Activated naive CD4-positive, alpha-beta T cell treated with anti-CD3 and anti-CD28 coated beads, Interleukin-2, amount 50 U/mL, for 72 hours (primary cell): ENCODE measurements around the gene LTK. TPM values are rescaled to one million over a fixed set of nuclear protein-coding genes. Genes with fewer than 3 reads are reported as not detected.

ENCODE experiments used
- ATAC-seq, 2 donors: fragments of 150-1000 bp; cut with Tn5 transposase; 2 replicates each; pipeline ENCODE4 v1.10.0; 2021; ENCODE audit warnings: mild to moderate bottlenecking in 2 of 2, moderate library complexity in 2 of 2
- DNase-seq, 2 donors: peaks; one replicate each; pipeline ENCODE4 v3.0.0; 2021 to 2022; ENCODE audit warnings: low spot score in 2 of 2
- H3K27ac Mint-ChIP-seq, 2 donors: one replicate each; pipeline ENCODE4 v1.8.0; 2022; ENCODE audit warnings: mild to moderate bottlenecking in 2 of 2, mixed read lengths in 2 of 2
- H3K36me3 Mint-ChIP-seq, 2 donors: one replicate each; pipeline ENCODE4 v1.8.0; 2022; ENCODE audit warnings: mixed read lengths in 2 of 2
- H3K9me3 Mint-ChIP-seq, 2 donors: one replicate each; pipeline ENCODE4 v1.8.0; 2022; ENCODE audit warnings: mixed read lengths in 2 of 2
- total RNA-seq, 2 donors: library from RNA; stranded (reverse); gene quantifications; one replicate each; pipeline ENCODE4 v1.2.3, GENCODE V29; 2022

LTK gene
- under 1 TPM; 0.20 to 0.51 TPM for total RNA-seq

- H3K36me3 Mint-ChIP-seq = peaks cover 5 to 8% of the 10 kb centered on the region in 2 donors
- H3K27ac Mint-ChIP-seq = no peak within 1 kb of the TSS
- no peaks in the 10 kb centered on the region for H3K9me3 Mint-ChIP-seq
- peak; percentile 23 to 44 for ATAC-seq
- DNase-seq = no peak
These were observed at the start of gene LTK for GRCh38 chr15:41513506-41514227. Gene LTK (minus strand): TSS chr15:41513827. CDS start chr15:41513709, 118 bp downstream.

DNA sequence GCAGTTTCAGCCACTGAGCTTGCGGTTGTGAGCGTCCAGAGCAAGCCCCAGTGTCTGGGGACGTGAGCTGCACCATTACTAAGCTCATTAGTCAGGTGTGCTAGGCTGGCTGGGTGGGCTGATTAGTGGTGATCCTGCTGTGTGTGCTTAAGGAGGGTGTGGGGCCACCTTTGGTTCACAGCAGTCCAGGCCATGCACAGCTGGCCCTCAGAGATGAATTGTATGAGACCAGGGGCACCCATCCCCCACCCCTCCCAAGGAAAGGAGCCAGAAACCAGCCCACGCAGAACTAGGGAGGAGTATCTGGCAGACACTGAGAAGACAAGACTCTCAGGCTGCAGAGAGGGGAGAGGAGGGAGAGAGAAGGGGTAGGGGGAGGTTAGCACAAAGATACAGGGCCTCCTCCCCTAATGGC is 49.2 kb upstream of the LTK start:
- no peak for ATAC-seq

DNA sequence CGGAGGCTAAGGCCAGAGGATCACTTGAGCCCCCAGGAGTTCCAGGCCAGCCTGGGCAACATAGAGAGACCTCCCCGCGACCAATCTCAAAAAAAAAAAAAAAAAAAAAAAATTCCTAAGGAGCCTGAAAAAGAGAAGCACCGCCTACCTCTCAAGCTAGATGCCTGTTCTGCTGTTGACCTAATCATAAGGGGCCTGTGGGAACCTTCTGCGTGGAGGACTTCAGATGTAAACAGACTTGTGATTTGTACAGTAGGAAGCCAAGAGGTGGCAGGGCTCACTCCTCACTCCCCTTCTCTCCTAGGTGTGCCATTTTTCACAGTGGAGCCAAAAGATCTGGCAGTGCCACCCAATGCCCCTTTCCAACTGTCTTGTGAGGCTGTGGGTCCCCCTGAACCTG is 48.6 kb upstream of the LTK start:
- no peak overlapping the region for H3K27ac Mint-ChIP-seq
- H3K36me3 Mint-ChIP-seq = no peaks in the 10 kb centered on the region
- ATAC-seq = no peak
- H3K9me3 Mint-ChIP-seq = no peaks in the 10 kb centered on the region
- DNase-seq = no peak

More for the DNA sequence above, 49.2 kb upstream of the LTK start:
- no peak for DNase-seq
- H3K9me3 Mint-ChIP-seq = no peaks in the 10 kb centered on the region
- H3K36me3 Mint-ChIP-seq = no peaks in the 10 kb centered on the region
- no peak overlapping the region for H3K27ac Mint-ChIP-seq

GRCh38 chr15:41561777-41562145 is 48.1 kb upstream of the LTK start:
- H3K9me3 Mint-ChIP-seq = no peaks in the 10 kb centered on the region
- DNase-seq = no peak
- H3K36me3 Mint-ChIP-seq = no peaks in the 10 kb centered on the region
- ATAC-seq = no peak
- H3K27ac Mint-ChIP-seq = no peak overlapping the region

DNA sequence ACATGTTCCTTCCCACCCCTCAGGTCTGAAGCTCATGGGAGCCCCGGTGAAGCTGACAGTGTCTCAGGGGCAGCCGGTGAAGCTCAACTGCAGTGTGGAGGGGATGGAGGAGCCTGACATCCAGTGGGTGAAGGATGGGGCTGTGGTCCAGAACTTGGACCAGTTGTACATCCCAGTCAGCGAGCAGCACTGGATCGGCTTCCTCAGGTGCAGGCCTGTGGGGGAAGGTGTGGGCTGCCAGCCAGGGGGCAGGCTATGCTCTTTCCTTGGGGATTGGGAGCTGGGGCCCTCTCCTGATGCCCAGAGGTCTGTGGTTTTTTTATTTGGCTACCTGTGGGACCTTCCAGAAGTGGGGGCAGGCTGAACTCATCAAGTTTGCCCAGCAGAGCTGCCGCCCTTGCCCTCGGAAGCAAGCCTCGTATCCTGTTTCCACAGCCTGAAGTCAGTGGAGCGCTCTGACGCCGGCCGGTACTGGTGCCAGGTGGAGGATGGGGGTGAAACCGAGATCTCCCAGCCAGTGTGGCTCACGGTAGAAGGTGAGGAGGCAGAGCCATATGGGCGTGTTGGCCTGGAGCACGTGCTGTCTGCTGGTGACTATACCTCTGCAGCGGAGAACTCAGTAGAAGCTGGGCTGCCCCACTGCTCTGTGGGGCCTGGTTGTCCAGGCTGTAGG is 47.6 kb upstream of the LTK start:
- ATAC-seq = no peak
- H3K27ac Mint-ChIP-seq = no peak overlapping the region
- no peaks in the 10 kb centered on the region for H3K9me3 Mint-ChIP-seq
- no peaks in the 10 kb centered on the region for H3K36me3 Mint-ChIP-seq
- DNase-seq = no peak

DNA sequence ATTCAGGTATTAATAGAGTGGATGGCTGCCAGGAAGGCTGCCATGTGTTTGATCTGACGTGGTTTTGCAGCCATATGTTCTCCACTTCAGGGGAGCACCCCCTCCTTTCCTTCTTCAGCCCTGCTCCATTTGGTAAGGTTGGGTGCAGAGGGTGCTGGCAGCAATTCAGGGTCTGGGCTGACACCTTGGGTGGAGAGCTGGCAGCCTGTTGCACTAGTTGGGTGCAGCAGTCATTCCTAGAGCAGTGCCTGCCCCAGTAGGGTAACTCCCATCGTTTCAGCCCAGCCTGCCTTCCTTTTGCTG is 46.9 kb upstream of the LTK start:
- DNase-seq (no peak), ATAC-seq (no peak)
- Mint-ChIP-seq H3K36me3 (no peaks in the 10 kb centered on the region), H3K27ac (no peak overlapping the region), H3K9me3 (no peaks in the 10 kb centered on the region)

GRCh38 chr15:41559239-41559782 is 45.7 kb upstream of the LTK start:
- H3K9me3 Mint-ChIP-seq = no peaks in the 10 kb centered on the region
- ATAC-seq (no peak), DNase-seq (no peak)
- peak overlapping the region in 1 of 2 donors; percentile 38 for H3K27ac Mint-ChIP-seq
- no peaks in the 10 kb centered on the region for H3K36me3 Mint-ChIP-seq

- Mint-ChIP-seq H3K9me3 (no peaks in the 10 kb centered on the region), H3K27ac (peak within 1 kb of the TSS; percentile 38 to 58), H3K36me3 (no peaks in the 10 kb centered on the region)
- ATAC-seq (peak; percentile 78 to 87), DNase-seq (peak; percentile 74 to 82)
These were observed 45.0 kb upstream of the LTK start, which contains the start of gene TYRO3 for GRCh38 chr15:41558400-41559238. Gene TYRO3 (plus strand): TSS chr15:41559212. CDS start chr15:41559258, 46 bp downstream.

DNA sequence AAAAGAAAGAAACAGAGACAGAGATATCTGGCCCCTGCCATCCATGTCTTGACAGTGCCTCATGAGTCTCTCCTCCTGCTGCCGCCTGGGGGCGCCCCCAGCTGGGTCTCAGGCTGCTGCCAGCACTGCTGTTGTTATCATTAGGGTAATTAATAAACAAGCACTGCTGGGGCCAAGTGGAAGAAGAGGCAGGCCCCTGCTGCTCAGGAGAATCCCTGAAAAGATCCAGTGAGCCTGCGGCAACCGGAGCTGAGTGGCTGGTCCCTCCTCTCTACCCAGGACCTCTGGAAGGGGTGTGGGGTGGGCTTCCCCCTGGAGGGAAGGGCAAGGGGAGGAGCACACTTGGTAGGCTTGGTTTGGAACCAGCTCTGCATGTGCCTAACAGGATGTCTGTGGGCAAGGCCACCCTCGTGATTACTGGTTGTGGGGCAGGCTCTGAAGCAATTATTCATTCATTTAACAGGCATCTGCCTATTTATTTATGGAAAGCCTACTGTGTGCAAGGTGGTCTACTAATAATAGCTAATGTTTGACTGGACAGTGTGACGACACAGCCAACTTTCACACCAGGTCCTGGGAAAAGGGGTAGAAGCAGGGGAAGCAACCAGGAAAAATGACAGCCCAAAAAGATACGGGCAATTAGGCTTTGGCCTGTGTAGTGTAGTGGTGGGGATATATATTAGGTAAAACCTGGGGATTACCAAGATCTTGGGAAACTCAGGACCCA is 44.2 kb upstream of the LTK start:
- Mint-ChIP-seq H3K27ac (peak overlapping the region; percentile 14 to 58), H3K9me3 (no peaks in the 10 kb centered on the region), H3K36me3 (no peaks in the 10 kb centered on the region)
- ATAC-seq (peak; percentile 28 to 83), DNase-seq (peak; percentile 61 to 71)

- no peaks in the 10 kb centered on the region for H3K9me3 Mint-ChIP-seq
- ATAC-seq (no peak), DNase-seq (no peak)
- no peaks in the 10 kb centered on the region for H3K36me3 Mint-ChIP-seq
- no peak overlapping the region for H3K27ac Mint-ChIP-seq
These were observed 43.0 kb upstream of the LTK start for GRCh38 chr15:41556677-41557076.

DNA sequence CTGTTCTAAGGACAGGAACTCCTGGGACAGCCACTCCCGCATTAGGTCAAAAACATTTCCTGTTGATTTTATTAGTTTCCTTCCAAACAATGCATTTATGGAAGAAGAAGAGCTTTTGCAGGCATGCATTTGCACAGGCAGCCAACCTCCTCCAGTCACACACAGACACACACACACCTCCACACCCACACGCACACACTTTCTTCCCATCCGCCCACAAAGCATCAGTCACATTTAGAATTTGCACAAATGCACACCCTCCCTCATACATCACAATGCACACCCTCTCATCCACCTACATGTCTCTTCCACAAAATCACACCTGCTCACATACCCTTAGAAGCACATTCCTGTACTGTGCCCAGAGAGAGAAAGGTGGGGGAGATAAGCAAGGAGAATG is 41.3 kb upstream of the LTK start:
- no peaks in the 10 kb centered on the region for H3K36me3 Mint-ChIP-seq

GRCh38 chr15:41554343-41554742 is 40.7 kb upstream of the LTK start:
- DNase-seq (no peak), ATAC-seq (no peak)
- Mint-ChIP-seq H3K27ac (no peak overlapping the region), H3K36me3 (no peaks in the 10 kb centered on the region), H3K9me3 (no peaks in the 10 kb centered on the region)

More for the DNA sequence above, 41.3 kb upstream of the LTK start:
- Mint-ChIP-seq H3K9me3 (no peaks in the 10 kb centered on the region), H3K27ac (no peak overlapping the region)
- DNase-seq (no peak), ATAC-seq (no peak)

- DNase-seq = no peak
- Mint-ChIP-seq H3K9me3 (no peaks in the 10 kb centered on the region), H3K36me3 (no peaks in the 10 kb centered on the region), H3K27ac (no peak overlapping the region)
- ATAC-seq = no peak
These were observed 40.1 kb upstream of the LTK start for GRCh38 chr15:41553731-41554130.

GRCh38 chr15:41550066-41550775 is 36.6 kb upstream of the LTK start:
- no peaks in the 10 kb centered on the region for H3K36me3 Mint-ChIP-seq
- H3K27ac Mint-ChIP-seq = no peak overlapping the region
- no peaks in the 10 kb centered on the region for H3K9me3 Mint-ChIP-seq
- ATAC-seq (no peak), DNase-seq (no peak)

GRCh38 chr15:41546851-41547786 is 33.5 kb upstream of the LTK start:
- no peak overlapping the region for H3K27ac Mint-ChIP-seq
- H3K9me3 Mint-ChIP-seq = no peaks in the 10 kb centered on the region
- DNase-seq (no peak), ATAC-seq (no peak)
- peaks cover 0 to 5% of the 10 kb centered on the region in 2 donors for H3K36me3 Mint-ChIP-seq
